Measurements from ENCODE around the gene PXN.
A peak's percentile ranks its signal among the peaks of the same experiment; 100 is the strongest.
"Not testable (repeated sequence)": the region's sequence is repeated elsewhere in the genome, so short reads cannot be mapped to it uniquely, and the experiment has no call there.

PXN gene

GRCh38 chr12:120262852-120263747 is 2.4 kb downstream of the PXN start:
- DNase-seq (ENCODE audit: low read depth in 2 of 2) = no peak

DNA sequence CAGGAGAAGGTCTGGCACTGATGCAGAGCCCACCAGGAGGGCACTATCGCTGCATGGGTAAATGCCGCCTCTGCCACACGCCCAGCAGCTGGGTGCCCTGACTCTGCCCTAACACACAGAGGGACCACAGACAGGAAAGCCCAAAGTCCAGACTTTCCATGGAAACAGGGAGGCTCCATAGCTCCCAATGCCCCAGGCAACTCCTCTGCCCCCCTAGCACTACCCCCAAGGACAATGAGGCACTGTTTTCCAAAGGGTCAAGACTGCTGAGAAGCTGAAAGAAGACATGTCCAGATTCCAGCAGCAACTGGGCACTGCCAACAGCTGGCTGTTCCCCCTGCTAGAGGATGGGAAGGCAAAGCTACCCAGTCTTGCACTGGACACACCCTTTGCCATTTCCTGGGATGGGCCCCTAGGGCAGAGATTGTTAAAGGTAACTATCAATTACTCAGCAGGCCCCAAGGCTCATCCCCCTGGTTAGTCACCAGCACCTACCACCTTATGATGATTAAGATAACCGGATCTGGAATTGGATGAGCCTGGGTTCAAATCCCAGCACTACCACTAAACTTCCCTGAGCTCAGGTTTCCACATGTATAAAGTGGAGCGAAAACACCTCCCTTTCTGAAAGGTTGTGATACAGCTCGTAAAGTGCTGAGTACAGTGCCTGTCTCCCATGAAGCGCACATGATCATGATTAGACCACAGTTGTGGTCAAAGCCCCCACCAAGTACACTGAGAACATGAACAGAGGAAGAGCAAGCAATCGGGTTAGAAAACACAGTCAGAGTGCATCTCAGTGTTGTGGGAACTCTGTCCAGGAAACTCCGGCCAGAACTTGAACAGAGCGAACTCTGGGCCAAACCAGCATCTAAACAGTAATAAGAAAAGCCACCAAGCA is 3.3 kb downstream of the PXN start:
- DNase-seq (ENCODE audit: low read depth in 2 of 2) = no peak

- no peak for DNase-seq (ENCODE audit: low read depth in 2 of 2)
Observed at GRCh38 chr12:120260607-120261006, 4.9 kb downstream of the PXN start.

DNA sequence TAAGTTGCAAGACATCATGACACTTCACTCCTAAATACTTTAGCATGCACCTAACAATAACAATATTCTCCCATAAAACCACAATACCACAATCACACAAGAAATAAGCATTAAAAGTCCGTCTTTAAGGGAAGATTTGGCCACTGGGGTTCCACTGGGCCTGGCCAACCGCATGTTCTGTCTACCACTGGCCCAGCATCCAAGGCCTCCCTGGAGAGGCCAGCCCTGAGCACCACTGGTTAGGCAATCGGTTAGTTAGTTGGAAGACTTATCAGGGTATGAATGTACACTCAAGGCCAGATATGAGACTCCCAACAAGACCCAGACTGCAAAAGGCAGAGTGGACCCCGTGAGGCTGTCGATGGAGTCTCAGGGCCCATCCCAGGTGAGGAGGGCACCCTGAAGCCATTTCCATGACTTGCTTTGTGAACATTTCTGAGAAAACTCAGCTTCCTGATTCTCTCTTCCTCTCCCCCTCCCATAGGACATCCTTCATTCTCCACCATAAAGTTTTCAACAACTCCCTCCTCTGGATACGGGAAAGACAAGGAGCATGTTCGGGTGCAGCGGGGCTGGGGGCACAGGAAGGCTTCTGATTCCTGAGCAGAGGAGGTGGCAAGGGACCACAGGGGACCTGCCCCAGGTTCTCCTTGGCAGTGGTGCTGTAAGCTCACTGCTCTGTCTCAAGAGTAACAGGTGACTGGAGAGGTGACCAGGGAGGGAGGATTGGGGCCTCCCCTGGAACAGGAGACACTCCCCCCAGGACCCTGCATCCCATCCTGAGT is 5.9 kb downstream of the PXN start:
- DNase-seq (ENCODE audit: low read depth in 2 of 2) = no peak

- DNase-seq (ENCODE audit: low read depth in 2 of 2) = no peak
Observed at GRCh38 chr12:120258323-120258896, 7.1 kb downstream of the PXN start.

DNA sequence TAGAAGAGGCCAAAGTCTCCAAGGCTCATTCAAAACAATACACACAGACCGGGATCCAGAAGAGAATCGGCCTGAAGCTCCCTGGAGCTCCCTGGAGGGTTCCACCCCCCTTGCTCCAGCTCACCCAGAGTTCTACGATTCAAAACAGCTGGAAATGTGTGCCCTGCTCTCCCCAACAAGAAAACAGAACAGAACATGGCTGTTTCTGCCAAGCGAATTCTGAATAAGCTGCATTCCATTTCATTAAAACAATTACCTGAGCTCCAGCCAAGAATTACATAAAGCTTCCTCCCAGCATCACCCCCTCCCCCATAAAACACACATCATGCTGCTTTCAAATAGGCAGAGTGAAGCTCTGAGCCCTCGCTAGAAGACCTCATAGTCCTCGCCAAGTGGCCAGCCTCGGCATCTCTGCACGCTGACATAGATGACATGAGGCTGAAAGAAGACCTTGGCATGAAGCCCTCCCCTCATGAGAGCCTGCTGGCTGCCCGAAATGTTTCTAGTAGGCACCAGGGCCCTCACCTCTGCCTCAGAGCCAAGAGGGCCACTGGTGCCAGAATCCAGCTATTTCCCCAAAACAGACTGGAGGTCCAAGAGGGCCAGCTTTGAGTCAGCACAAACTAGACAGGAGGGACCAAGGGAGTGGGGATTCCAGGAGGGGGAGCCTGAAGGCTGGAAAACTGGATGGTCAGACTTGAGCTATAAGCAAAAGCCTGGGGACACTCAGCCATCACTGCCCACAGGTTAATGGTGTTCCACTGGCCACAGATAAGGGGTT is 8.3 kb downstream of the PXN start:
- DNase-seq (ENCODE audit: low read depth in 2 of 2) = peak; percentile 94

DNA sequence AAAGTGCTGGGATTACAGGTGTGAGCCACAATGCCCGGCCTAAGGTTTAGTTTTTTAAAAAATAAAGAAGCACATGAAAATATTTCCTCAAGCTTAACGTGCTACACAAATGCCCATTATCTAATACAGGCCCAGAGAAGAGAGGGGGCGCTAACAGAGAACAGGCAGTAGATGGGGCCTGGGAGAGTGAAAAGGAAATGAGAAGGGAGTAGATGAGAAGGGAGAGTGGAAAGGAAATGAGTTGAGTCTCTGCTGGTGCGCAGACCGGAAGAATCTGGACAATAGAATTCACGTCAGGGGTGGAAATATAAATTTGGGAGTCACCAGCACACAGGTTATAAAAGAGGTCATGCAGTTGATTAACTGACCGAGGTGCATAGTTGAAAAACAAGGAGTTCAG is 10.7 kb downstream of the PXN start:
- no peak for DNase-seq (ENCODE audit: low read depth in 2 of 2)

- not testable (repeated sequence) for DNase-seq (ENCODE audit: low read depth in 2 of 2)
Observed at GRCh38 chr12:120253313-120253712, 12.2 kb downstream of the PXN start.

- DNase-seq (ENCODE audit: low read depth in 2 of 2) = no peak
Observed at GRCh38 chr12:120252071-120252906, 13.2 kb downstream of the PXN start.

- DNase-seq (ENCODE audit: low read depth in 2 of 2) = not testable (repeated sequence)
Observed at GRCh38 chr12:120251364-120252070, 14.0 kb downstream of the PXN start.

DNA sequence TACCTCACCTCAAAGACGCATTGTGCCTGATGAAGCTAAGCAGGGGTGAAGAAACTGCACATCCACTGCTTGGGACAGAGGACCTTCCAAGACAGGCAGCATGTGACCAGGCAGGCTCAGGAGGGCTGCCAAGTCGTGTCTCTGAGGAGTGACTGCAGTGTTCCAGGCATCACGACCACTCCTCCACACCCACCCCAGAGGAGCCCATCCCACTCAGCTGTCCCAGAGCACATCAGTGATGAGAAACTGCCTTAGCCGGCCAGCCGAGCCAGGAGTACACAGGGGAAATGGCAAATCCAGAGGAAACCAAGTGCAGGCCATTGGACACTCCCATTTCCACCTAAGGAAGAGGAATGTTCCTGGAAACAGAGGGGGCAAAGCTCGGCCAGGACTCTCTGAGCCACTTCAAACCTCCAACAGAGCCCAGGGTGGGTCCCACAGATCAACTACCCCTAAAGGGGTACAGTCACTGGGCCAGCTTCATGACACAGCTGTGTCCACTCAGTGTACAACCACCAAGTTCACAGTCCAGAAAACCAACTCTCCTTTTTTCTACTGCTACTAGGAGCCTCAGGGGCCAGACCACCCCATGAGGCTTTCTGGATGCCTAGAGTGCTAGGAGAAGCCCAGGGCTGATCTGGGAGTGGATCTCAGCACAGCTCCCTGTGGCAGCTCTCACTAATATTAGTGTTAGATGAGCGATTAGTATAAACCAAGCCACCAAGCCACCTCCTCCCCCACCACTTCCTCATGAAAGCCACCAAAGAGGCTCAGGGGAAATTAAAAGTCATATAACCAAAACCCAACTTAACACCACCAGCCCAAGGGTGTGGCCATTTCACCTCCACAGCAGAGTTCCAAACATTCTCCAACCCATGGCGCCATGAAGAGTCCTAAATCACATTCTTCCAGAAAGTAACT is 15.4 kb downstream of the PXN start:
- no peak for DNase-seq (ENCODE audit: low read depth in 2 of 2)

DNA sequence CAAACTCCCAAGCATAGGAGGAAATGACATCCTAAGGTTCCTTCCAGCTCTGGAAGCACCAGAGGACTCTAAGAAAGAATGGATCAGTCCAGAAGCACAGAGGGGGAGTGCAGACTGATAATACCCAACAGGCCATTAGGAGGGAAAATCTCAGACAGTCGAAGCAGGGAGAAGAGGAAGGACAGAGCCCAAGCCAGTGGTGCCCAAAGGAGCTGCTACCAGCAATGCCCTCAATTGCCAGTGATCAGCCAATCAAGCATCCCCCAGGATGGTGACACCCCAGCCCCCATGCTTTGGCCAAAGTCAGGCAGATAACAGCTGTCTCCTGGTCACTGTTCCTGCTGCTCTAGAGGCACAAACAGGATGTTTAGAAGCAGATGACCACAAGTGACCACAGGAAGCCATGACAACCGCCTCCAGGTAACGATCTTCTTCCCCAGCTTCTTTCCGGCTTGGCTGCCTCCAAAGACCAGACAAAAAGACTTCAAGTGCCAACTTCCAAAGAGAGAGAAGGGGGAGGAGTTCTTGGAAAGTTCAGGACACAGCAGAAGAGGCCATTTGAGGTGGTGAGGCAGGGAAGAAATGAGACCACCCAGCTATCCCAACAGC is 16.2 kb downstream of the PXN start:
- no peak for DNase-seq (ENCODE audit: low read depth in 2 of 2)

- peak; percentile 38 to 42 for DNase-seq (ENCODE audit: low read depth in 2 of 2)
Observed at GRCh38 chr12:120247621-120248030, 17.9 kb downstream of the PXN start.

DNA sequence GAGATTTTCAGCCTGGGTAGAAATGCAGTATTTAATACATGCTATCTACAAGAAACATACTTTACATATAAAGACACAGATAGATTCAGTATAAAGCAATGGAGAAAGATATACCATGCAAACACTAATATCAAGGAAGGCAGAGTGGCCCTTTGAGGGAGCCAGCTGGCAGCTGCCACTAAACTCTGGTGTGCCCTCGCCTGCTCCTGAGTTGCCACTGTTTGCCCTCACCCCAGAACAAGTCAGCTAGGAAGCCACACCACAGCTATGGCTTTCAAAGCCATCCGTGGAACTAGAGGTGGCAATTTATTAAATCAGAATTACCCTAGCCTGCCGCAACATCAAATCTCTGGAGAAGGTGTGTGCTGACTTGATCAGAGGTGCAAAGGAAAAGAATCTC is 18.3 kb downstream of the PXN start:
- no peak for DNase-seq (ENCODE audit: low read depth in 2 of 2)

GRCh38 chr12:120246705-120247104 is 18.8 kb downstream of the PXN start:
- not testable (repeated sequence) for DNase-seq (ENCODE audit: low read depth in 2 of 2)

DNA sequence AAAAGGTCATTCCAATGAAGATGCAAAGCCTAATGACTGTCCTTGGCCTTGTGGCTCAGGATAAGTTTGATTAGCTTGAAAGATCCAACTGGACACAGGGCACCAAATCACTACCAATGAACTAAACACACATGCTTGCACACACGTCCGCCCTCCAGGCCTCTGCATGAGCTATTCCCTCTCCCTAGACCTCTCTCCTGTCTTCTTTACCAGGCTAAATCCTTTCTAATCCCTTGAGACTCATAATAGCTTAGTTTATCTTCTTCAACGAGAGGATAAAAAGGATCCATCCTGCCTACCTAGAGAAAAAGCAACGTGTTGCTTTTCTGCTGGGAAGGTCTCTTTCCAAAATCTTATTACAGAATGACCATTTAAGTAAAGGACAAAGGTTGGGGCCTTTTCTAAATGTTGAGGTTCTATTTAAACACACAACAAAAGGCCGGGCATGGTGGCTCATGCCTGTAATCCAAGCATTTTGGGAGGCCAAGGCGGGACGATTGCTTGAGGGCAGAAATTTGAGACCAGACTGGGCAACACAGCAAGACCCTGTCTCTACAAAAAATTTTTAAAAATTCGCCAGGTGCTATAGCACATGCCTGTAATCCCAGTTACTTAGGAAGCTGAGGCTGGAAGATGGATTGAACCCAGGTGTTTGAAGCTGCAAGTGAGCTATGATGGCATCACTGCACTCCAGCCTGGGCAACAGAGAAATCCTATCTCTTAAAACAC is 22.4 kb downstream of the PXN start:
- DNase-seq (ENCODE audit: low read depth in 2 of 2) = no peak

- DNase-seq (ENCODE audit: low read depth in 2 of 2) = no peak
Observed at GRCh38 chr12:120242275-120242799, 23.2 kb downstream of the PXN start.

All from fibroblast of skin of left quadriceps (primary cell).